ENCODE results near the gene ADAM17.

- TF ChIP-seq, protein P1, sequence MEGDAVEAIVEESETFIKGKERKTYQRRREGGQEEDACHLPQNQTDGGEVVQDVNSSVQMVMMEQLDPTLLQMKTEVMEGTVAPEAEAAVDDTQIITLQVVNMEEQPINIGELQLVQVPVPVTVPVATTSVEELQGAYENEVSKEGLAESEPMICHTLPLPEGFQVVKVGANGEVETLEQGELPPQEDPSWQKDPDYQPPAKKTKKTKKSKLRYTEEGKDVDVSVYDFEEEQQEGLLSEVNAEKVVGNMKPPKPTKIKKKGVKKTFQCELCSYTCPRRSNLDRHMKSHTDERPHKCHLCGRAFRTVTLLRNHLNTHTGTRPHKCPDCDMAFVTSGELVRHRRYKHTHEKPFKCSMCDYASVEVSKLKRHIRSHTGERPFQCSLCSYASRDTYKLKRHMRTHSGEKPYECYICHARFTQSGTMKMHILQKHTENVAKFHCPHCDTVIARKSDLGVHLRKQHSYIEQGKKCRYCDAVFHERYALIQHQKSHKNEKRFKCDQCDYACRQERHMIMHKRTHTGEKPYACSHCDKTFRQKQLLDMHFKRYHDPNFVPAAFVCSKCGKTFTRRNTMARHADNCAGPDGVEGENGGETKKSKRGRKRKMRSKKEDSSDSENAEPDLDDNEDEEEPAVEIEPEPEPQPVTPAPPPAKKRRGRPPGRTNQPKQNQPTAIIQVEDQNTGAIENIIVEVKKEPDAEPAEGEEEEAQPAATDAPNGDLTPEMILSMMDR (IDR thresholded peaks at IDR 0.05; ENCODE audit: low read depth, low read length, poor library complexity, severe bottlenecking), result no peak
- no peak for TF ChIP-seq EZH2phosphoT487 (IDR thresholded peaks at IDR 0.05; ENCODE audit: borderline replicate concordance, low read length)
These were observed 37.5 kb downstream of the ADAM17 start for GRCh38 chr2:9518163-9518562.

All from DOHH2 (cell line).